Fibroblast of skin of right quadriceps (primary cell): ENCODE measurements around the gene IVNS1ABP.
"Not testable (repeated sequence)": the region's sequence is repeated elsewhere in the genome, so short reads cannot be mapped to it uniquely, and the experiment has no call there.

Experiments used
- DNase-seq: peaks from one replicate; pipeline ENCODE4 v3.0.0-alpha.2; 2013

IVNS1ABP gene

DNA sequence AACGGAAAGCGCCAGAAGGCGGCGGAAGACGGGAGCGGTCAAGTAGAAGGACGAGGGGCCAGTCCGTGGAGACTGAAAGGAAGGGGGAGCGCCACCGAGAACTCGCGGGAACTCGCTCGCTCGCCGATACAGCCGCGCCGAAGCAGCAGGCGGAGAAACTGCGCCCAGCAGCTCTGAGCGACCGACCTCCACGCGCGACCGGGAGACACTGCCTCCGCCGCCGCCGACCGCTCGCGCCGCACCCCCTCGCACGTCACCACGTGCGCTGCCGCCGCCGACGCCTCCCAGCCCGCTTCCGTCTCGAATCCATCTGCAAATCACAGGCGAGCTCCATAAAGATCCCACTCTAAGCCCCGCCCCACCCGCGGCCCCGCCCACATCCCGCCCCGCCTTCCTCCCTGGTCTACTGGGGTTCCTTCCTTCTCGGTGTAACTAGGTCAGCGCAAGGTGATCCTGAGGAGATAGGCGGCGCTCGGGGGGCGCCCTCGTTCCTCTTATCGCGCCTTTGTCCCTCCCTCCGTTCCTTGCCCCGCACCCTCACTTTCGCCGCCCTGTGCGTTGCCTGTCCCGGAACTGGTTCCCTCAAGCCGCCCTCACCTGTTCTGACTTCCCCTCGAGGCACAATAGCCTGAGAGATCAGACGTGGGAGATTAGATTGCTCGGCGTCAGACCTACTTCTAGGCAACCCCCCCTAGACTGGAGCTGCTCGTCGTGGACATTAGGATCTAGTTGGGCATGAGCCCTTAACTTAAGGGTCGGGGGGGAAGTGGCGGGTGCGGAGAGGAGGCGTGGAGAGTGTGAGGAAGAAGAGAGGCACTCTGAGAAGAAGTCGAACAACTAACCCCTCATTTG lies at the start of gene IVNS1ABP:
TSS of gene IVNS1ABP (minus strand) at position 210 of the 852 bp plus-strand sequence. CDS start 7,750 bp downstream, outside the sequence.
- DNase-seq = peak; percentile 93

DNA sequence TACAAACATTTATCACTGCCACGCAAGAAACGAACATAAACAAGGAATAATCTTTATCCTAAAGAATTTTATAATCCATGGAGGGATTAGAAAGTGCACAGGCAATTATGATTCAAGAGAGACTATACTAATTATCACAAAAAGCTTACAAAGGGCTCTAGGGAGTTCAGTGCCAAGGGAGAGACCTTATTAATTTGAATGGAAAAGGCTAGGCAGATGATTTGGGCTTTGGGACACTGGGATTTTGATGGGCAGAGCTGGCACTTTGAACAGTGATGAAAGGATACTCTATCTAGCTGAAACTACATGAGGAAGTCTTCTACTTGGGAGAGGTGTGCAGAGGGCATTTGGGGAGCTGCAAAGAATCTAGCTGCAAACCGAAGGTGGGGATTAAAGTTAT lies 48.9 kb upstream of the IVNS1ABP start:
- no peak for DNase-seq

DNA sequence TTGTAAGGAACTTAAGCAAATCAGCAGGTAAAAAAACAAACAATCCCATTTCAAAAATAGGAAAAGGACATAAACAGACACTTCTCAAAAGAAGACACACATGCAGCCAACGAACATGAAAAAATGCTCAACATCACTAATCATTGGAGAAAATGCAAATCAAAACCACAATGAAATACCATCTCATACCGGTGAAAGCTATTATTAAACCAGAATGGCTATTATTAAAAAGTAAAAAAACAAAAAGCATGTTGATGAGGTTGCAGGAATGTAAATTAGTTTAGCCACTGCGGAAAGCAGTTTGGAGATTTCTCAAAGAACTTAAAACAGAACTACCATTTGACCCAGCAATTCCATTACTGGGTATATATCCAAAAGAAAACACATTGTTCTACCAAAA lies 47.5 kb upstream of the IVNS1ABP start:
- not testable (repeated sequence) for DNase-seq

DNA sequence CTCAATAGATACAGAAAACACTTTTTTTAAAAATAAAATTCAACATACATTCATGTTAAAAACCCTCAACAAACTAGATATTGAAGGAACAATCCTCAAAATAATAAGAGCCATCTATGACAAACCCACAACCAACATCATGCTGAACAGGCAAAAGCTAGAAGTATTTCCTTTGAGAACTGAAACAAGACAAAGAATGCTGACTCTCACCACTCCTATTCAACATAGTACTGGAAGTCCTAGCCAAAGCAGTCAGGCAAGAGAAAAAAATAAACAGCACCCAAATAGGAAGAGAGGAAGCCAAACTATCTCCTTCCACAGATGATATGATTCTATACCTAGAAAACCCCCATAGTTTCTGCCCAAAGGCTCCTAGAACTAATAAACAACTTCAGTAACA lies 46.2 kb upstream of the IVNS1ABP start:
- no peak for DNase-seq

DNA sequence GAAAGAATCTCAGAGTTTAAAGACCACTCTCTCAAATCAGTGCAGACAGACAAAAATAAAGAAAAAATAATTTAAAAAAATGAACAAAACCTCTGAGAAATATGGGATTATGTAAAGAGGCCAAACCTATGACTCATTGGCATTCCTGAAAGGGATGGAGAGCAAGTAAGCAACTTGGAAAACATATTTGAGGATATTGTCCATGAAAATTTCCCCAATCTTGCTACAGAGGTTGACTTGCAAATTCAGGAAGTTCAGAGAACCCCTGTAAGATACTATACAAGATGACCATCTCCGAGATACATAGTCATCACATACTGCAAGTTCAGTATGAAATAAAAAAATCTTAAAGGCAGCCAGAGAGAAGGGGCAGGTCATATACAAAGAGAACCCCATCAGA lies 43.7 kb upstream of the IVNS1ABP start:
- peak; percentile 67 for DNase-seq

DNA sequence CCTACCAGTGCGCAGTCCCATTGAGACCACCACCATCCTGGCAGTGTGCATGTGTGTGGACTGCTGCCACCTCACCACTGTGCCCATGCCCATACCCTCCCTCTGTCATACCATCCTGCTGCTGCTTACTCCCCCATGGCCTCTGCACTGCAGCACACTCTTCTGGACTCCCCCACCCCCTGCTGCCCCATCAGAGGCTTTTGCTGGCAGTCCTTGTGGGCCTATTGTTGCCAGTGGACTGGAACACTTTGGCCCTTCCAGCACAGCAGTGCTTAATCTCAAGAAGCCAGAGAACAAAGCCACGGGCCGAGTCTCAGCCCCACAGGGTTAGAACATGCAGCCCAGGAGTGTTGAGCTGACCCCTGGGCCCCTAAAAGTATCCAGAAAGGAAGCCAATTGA lies 41.9 kb upstream of the IVNS1ABP start:
- no peak for DNase-seq

DNA sequence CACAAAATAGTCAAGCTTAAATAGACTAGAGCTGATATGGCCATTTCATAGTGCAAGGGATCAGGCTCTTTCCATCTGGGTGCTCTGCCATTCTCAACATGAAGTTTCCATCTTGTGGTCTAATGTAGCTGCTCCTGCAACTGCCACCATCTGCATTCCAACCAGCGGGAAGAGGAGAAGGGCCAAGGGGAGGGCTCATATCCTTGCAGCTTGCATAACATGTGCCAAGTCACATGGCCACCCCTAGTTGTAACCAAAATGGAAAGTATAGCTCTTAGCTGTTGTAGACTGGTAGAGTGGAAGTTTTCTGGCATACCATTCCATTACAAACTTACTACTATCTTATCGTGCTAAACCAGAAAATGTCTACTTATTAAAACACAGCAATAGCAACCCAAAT lies 38.9 kb upstream of the IVNS1ABP start:
- no peak for DNase-seq

DNA sequence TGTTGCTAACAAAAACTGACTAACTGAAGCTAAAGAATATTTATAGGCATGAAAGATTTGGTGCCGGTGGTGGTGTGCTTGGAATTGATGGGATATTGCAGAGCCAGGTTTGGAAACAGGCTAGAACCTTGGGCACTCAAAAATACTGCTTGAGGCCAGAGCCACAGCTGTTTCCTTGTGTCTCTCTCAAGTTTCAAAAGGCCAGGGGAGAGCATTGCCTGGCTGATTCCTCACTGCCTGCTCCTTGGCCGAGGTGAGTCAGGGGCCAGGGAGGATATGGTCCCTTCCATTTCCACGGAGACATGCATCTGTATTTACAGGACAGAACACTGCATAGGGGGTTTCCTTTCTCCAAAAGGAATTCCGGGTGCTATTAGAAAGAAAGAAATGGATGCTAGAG lies 36.1 kb upstream of the IVNS1ABP start:
- DNase-seq = no peak

DNA sequence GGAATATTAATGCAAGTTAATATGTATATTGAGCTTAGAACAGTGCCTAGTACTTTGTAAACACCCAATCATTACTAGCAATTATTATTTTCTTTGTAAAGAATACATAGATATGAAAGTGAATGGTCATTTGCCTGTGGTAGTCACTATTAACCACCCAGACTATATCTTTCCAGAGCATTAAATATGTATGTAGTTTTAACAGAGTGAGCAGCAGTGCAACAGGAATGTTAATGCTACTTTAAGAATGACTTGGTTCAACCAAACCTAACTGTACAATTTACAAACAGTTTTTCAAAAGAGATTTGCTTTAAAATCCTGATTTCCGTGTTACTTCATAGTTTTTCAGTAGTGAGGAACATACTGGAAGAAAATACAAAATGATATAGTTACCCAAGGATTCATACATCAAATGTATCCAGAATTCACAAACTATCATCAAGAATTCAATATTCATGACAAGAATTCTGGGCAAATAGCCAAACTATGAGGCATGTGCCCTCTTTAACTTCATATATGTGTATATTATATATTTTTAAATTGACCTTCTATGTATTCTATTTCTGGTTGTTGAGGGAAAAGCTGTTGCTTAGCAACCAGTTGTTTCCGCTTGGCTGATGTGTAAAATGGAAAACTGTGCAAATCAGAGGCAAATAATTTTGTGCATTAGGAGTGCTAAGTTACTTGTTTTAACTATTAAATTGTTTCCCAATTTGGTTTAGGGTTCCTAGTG lies 34.9 kb upstream of the IVNS1ABP start:
- peak; percentile 57 for DNase-seq

DNA sequence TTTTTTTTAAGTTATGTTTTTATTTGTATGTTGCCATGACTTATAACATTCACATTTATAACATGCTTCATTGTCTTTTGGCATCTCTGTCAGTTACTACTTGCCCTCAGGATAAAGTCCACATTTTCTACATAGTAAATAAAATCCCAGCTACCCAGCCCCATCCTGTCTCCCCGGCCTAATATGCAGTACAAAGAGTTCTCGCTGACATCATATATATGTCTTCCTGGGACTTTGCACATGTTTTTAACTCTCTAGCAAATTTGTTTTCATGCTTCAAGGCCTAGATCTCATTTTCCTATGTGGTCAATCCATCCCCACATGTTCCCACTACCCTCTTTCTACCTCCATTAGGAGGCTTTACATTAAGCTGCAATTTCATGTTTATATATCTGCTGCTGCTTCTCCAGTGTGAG lies 33.0 kb upstream of the IVNS1ABP start:
- DNase-seq = no peak

DNA sequence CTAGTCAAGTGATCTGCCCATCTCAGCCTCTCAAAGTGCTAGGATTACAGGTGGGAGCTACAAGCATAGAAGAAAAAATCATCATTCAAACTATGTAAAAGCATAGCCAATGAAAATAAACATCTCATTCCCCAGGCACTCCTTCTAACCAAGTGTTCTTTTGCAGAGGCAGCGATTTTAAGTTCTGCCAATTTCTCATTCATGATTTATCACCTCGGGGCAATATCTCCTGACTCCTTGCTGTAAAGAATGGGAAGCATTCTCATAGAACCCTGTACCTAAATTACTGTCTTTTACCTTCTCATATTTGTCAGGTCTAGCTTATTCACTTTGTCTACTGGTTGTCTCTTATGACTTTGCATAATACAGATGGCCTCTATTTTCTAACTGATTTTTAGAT lies 32.5 kb upstream of the IVNS1ABP start:
- no peak for DNase-seq

DNA sequence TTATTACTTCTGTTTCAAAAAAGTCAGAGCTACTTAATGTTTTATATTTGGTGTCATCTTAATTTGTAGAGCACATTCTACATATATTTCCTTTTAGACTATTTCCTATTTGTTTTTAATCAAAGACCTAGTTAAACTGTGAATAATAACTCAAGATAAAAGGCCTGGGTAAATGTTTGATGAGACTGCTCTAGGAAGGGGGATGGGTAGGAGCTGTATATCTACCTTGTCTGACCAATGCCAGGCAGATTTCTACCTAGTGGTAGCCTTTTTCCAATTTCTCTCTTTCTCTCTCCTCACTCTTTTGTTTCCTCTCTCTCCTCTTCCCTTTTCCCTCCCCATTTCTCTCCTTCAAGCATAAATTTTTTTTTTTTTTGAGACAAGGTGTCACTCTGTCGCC lies 31.9 kb upstream of the IVNS1ABP start:
- DNase-seq = no peak

DNA sequence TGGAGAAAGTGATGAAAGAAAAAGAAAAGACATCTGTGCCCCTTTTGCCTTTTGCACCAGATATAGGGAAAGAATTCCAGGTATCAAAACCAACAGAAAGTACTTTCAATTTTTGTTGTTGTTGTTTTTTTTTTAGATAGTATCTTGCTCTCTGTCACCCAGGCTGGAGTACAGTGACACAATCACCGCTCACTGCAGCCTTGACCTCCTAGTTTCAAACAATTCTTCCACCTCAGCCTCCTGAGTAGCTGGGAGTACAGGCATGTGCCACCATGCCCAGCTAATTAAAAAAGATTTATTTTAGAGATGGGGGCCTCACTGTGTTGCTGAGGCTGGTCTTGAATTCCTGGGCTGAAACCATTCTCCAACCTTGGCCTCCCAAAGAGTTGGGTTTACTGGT lies 31.3 kb upstream of the IVNS1ABP start:
- no peak for DNase-seq

DNA sequence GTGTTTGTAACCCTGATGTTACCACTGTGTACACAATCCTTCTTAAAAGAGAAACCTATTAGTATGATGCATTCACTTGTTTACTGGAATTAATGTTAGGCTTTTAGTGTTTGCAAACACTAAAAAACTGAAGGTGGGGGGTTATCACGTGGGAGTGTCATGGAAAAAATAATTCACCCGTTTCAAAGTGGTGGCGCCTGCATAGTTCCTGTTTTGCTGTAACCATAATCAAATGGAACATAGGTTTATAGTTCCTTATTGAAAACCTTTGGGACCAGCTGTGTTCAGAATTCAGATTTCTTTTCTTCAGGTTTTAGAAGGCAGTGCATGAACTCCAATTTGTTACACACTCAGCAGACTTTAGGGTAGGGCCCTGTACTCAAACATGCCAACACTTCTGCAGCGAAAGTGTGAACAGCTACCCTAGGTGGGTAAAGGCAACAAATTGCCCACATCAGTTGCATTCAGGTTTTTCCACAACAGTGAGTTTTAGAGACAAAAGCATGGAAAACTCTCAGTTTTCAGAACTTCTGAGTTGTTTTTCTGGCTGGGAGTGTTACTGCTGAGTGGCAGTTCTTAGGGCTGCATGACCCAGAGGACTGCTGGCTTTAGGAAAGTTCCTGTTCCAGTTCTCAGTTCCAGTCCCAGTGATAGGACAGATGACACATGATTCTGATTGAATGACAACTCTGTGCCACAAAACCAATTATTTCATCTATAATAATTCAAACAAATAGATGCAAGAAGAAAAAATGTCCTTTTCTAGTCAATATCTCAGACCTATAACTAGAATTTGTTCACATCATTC lies 29.1 kb upstream of the IVNS1ABP start:
- DNase-seq = no peak

DNA sequence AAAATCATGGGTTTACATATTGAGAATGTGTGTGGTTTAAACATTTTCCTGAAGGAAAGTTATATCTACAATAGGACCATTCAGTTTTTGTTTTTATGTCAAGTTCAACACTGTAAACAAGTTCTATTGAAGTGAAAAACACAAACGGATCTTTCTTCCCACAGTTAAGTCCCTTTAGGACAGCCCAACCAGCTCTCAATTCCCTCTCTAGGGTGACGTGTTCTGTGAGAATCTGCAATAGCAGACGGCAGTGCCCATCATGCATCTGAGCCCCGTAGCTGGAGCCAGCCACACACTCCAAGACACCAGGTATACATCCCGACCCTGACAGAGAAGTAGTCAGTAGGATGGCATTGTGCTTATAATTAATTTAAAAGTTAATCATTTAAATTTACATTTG lies 26.3 kb upstream of the IVNS1ABP start:
- DNase-seq = no peak

DNA sequence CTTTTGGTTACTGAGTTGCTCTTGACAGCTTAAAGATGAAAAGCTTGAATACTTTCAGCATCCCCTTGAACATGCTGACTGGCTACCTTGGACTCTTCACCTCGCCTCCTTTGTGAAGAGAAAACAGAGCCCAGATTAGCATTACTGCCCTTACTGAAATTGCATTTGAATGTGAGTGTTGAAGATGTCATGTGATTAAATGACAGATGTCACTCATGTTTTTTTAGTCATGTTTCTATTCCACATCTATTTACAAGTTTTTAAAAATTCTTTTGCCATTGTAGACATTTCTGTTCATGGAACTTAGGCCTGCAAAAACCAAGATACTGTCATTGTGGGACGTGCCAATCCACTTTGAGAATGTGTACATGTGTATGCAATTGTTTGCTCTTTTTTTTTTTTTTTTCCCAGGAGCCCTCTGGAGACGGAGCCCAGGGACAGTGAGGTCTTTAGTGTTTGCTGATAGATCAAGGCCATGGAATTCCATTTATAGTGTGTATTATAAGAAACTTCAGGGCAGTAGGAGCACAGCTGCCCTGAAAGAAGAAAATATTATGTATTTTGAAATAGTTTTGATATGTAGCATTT lies 25.7 kb upstream of the IVNS1ABP start:
- DNase-seq = no peak

DNA sequence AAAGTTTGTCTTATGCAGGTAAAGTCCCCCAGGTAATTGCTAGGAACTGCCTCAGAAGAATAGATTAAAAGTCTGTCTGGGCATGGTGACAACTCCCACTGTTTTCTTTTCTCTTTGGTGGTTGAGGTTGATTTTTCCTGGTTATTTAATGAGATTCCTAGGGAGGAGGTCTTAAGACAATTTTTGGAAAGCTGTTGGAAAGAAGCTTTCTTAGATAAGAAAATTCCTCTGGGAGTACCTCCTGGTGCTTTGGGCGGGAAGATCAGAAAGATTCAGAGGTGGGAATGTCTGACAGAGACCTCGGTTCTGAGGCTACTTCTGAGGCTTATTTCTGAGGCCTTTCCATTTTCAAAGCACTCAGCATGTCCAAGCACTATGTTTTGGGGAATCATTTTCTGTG lies 25.0 kb upstream of the IVNS1ABP start:
- no peak for DNase-seq

DNA sequence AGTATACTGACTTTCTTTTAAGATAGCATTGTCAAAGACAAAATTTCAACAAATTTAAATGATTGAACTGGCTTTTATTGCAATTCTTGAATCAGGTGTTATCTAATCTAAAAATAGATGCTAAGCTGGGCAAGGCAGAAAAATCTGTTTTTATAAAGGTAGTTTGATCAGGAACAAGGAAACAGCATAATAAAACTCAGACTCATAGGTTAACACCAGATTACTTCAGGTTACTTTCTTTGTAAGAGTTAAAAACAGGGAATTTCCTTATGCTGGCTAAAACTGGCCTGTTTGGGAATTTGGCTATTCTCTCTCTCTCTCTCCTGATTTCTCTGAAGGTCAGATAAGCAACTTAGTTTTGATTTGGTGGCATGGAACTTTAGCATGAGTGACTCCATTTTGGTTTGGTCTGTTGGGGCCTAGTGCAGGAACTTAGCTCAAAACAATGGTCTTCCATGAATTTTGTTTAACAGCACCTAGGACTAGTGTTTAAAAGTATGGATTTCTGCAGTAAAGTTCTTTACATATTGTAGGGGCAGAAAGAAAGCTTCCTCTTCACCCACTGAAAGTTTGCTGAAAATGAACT lies 24.2 kb upstream of the IVNS1ABP start:
- DNase-seq = no peak

DNA sequence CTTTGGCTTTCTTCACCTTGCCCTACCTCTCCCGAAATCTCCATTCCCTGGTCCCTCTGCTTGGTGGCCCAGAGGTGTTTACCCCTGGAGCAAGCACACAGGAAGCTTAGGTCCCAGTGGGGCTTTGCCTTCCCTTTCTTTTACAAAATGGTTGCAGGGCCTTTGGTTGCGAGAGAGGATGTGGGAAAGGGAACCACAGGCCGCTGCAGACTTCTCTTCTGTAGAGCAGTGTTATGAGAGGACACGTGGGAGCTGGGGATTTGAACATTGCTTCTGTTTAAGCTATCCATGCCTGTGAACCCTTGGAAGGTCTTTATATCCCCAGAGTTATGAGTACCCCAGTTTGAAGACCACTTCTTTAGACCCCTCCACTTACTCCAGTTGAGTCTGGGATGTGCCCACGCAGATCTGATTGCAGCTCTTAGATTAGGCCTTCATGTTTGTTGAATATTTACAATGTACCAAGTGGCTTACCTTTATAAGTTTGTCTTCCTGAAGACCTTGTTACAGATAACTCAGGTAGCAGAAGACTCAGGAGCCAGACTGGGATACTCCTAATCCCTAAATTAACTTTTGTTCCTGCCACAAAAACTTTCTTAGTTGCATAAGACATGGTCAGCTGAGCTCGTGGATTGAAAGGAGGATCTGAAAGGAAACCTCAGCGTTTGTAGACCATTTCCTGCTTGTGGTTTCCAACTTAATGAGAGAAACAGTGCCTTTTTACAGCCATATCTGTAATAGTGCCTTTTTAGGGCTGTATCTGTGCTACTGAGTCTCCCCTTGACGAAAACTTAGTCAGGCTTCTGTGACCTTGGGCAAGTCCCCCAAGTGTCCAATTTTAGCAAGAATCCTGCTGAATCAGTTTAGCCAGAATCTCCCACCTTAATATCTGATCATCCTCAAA lies 21.9 kb upstream of the IVNS1ABP start:
- DNase-seq = peak; percentile 21

DNA sequence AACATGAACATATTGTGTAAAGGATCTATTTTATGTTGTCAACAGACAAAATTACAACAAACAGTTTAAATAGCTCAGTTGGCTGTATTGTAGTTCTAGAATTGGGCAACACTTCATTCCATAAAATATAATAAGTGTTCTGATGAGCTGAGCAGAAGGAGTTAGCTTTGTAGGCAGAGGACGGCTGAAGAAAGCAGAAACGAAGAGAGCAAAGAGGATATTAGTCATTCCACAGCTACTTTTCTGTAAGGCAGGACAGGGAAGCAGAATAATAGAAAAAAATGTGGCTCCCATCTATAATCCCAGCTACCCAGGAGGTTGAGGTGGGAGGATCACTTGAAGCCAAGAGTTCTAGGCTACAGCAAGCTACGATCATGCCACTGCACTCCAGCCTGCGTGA lies 20.2 kb upstream of the IVNS1ABP start:
- DNase-seq = peak; percentile 32

DNA sequence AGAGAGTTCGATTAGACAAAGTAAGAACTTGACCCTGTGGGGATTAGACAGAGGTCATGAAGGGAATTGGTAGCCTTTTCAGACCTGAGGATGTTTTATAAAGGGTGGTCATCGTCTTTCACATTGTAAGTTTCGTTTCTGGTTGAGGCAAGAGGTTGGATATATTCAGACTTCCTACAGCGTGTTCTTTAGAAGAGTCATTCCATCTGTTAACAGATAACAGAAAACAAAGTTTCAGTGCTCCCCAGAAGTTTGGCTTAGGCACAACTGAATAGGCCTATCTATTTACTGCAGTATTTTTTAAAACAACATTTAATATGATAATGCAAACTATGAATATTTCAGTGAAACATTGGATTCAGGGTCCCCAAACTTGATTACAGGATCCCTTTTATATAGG lies 17.1 kb upstream of the IVNS1ABP start:
- DNase-seq = no peak

DNA sequence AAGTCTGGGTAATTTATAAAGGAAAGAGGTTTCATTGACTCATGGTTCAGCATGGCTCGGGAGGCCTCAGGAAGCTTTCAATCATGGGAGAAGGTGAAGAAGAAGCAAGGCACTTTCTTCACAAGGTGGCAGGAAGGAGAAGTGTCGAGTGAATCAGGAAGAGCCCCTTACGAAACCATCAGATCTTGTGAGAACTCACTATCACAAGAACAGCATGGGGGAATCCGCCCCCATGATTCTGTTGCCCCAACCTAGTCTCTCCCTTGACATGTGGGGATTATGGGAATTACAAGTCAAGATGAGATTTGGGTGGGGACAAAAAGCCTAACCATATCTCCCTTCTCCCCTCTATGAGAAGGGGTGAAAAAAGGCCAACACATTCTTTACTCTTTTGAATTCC lies 11.2 kb upstream of the IVNS1ABP start:
- DNase-seq = no peak
